ENCODE results near the gene DIP2C.

DNA sequence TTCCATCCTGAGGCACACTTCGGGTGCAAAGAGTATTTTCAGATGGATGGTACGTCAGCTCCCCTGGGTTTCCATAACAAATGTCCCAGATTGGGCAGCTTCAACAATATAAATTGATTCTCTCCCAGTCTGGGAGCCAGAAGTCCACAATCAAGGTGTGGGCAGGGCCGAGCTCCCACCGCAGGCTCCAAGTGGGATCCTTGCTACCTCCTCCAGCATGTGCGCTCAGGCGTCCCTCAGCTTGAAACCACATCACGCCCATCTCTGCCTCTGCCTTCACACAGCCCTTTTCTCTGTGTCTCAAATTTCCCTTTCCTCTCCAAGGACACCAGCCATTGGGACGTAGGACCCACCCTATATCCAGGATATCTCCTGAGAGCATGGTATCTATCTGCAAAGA is 153.5 kb downstream of the DIP2C start:
- TF ChIP-seq, protein P1, sequence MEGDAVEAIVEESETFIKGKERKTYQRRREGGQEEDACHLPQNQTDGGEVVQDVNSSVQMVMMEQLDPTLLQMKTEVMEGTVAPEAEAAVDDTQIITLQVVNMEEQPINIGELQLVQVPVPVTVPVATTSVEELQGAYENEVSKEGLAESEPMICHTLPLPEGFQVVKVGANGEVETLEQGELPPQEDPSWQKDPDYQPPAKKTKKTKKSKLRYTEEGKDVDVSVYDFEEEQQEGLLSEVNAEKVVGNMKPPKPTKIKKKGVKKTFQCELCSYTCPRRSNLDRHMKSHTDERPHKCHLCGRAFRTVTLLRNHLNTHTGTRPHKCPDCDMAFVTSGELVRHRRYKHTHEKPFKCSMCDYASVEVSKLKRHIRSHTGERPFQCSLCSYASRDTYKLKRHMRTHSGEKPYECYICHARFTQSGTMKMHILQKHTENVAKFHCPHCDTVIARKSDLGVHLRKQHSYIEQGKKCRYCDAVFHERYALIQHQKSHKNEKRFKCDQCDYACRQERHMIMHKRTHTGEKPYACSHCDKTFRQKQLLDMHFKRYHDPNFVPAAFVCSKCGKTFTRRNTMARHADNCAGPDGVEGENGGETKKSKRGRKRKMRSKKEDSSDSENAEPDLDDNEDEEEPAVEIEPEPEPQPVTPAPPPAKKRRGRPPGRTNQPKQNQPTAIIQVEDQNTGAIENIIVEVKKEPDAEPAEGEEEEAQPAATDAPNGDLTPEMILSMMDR (IDR thresholded peaks at IDR 0.05): no peak
- TF ChIP-seq POLR2A (IDR thresholded peaks at IDR 0.05): no peak

All from testis (tissue), 2 donors.